Right lobe of liver (tissue), 6 donors: ENCODE results near the gene C20orf141. TPM values are rescaled to one million over a fixed set of nuclear protein-coding genes. Genes with fewer than 3 reads are reported as not detected.

Experiments used
- ATAC-seq, 4 donors: fragments of 200-7000 bp; cut with Tn5 transposase; one replicate each; pipeline ENCODE4 v1.9.1; 2020; ENCODE audit warnings: mild to moderate bottlenecking in 4 of 4, moderate library complexity in 4 of 4
- DNase-seq, 3 donors: peaks; one replicate each; pipeline ENCODE4 v3.0.0-alpha.2; 2020
- H3K27ac ChIP-seq, 3 donors: fragments of 200-600 bp; one replicate each; pipeline ENCODE4 v1.8.0; 2022
- H3K27me3 ChIP-seq, 2 donors: fragments of 200-600 bp; one replicate each; pipeline ENCODE4 v1.8.0; 2022
- H3K36me3 ChIP-seq, 4 donors: fragments of 200-600 bp; sonication (generic) in 1 of 4; one replicate each; pipeline versions ENCODE4 v1.5.1 to v1.8.0; 2017 to 2022; ENCODE audit warnings: control low read depth in 1 of 4
- H3K4me1 ChIP-seq, 4 donors: fragments of 200-600 bp; sonication (generic) in 1 of 4; one replicate each; pipeline versions ENCODE4 v1.5.1 to v1.8.0; 2017 to 2022; ENCODE audit warnings: control low read depth in 1 of 4
- H3K4me3 ChIP-seq, 3 donors: fragments of 200-600 bp; one replicate each; pipeline ENCODE4 v1.8.0; 2022
- H3K9me3 ChIP-seq, 4 donors: fragments of 200-600 bp; sonication (generic) in 1 of 4; one replicate each; pipeline versions ENCODE4 v1.5.1 to v1.8.0; 2017 to 2022; ENCODE audit warnings: control low read depth in 1 of 4
- CTCF ChIP-seq, 4 donors: fragments of 200-600 bp in 3 of 4; fragments of 450-650 bp in 1 of 4; IDR thresholded peaks; one replicate each; pipeline versions ENCODE4 v1.5.1 to v1.8.0; 2016 to 2022; ENCODE audit warnings: antibody characterized with exemption in 4 of 4, mild to moderate bottlenecking in 2 of 4
- POLR2A ChIP-seq: fragments of 450-650 bp; IDR thresholded peaks from one replicate; pipeline ENCODE4 v1.6.1; 2017; ENCODE audit warnings: antibody characterized with exemption, mild to moderate bottlenecking
- WGBS: methylation state at CpG from one replicate; pipeline ENCODE4 v1.1.6; 2018; ENCODE audit warnings: low coverage, low lambda C conversion rate; ENCODE audit not compliant: insufficient coverage; ENCODE audit errors: missing lambda C conversion rate; 5-methylcytosine and 5-hydroxymethylcytosine counted together
- intact Hi-C, 2 donors: fragments of 100-400 bp; cut with DNase I; formaldehyde crosslinking; loops; one replicate each; pipeline versions ENCODE4 v1.11.2 to v1.14.1; 2022
- total RNA-seq, 6 experiments: library from RNA; depleted of rRNA in 2 of 6; stranded (reverse); fragments of >200 nt in 2 of 6; fragmentation: NEBNext Ultra II Directional in 3 of 6; extraction: Animal tissue kit (Norgen Biotek cat#: 25700) in 3 of 6; gene quantifications; one replicate each; pipeline versions ENCODE4 v1.1.0 to v1.2.4, GENCODE V29; 2016 to 2023
- donor health status: DM: no; HTN: yes; CAD: no.
- donor health status: DM: no; HTN: no; CAD: no.
- donor health status: DM: no; HTN: no; CAD: no.
- donor health status: DM: no; HTN: yes; CAD: no.
- donor health status: DM: no; HTN: yes; CAD: no.

C20orf141 gene
- total RNA-seq, 6 experiments from 2014 or later: not detected

DNA sequence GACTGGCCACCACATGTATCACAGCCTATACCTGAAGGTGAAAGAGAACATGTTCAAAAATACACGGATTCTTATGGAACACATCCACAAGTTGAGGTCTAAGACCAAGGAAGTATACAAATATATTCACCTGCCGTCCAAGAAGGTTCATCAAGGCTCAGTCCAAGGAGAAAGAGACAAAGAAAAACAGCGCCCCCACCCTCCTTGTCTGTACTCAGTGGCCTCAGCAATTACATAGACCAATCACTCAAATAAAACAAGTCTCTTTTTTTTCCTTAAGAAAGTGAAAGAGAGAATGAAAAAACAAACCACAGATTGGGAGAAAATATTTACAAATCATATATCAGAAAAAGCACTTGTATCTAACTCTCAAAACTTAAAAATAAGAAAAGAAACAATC lies 33.8 kb upstream of the C20orf141 start:
- Histone ChIP-seq H3K36me3 (no peaks in the 10 kb centered on the region), H3K27me3 (no peaks in the 10 kb centered on the region), H3K4me3 (no peak overlapping the region), H3K27ac (no peak overlapping the region), H3K4me1 (no peaks in the 10 kb centered on the region), H3K9me3 (peaks cover 0 to 5% (median 0%) of the 10 kb centered on the region in 4 donors)
- TF ChIP-seq POLR2A (no peak), CTCF (IDR thresholded peaks at IDR 0.05) (no peak)
- intact Hi-C loops: no loop called here
- WGBS: 15% methylated on average over 3 of the region's 3 CpGs
- DNase-seq (no peak), ATAC-seq (no peak)

- intact Hi-C loops: no loop called here
- Histone ChIP-seq H3K36me3 (no peaks in the 10 kb centered on the region), H3K9me3 (no peaks in the 10 kb centered on the region), H3K27ac (no peak overlapping the region), H3K4me1 (no peaks in the 10 kb centered on the region), H3K27me3 (no peaks in the 10 kb centered on the region), H3K4me3 (no peak overlapping the region)
- TF ChIP-seq POLR2A (no peak), CTCF (IDR thresholded peaks at IDR 0.05) (no peak)
- ATAC-seq: no peak
- 65% methylated on average over 6 of the region's 6 CpGs for whole genome bisulfite sequencing
- no peak for DNase-seq
Measured at GRCh38 chr20:2783908-2784566, 30.8 kb upstream of the C20orf141 start.

DNA sequence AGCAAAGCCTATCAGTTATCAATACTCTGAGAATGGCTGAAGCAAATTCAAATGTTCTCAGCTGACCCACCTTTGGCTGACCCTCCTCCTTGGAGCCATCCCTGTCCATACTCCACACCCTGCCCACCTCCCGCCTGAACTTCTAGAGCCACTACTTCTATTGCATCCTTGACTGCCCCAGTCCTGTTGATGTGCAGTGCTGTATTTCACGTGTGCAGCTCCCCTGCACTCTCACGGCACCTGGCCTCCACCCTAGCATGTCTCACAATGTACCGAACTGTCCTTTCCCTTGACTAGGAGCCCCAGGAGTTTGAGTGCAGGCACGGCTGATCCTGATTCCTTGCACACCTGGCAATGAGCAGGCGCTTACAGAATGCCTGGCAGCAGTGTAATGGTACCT lies 21.3 kb upstream of the C20orf141 start:
- no peak for TF ChIP-seq POLR2A
- TF ChIP-seq CTCF (IDR thresholded peaks at IDR 0.05): no peak
- no peaks in the 10 kb centered on the region for H3K36me3 ChIP-seq
- DNase-seq (no peak), ATAC-seq (no peak)
- WGBS: 68% methylated on average over 2 of the region's 6 CpGs
- no peak overlapping the region for H3K4me3 ChIP-seq
- no peaks in the 10 kb centered on the region for H3K27me3 ChIP-seq
- H3K27ac ChIP-seq: no peak overlapping the region
- H3K4me1 ChIP-seq: no peaks in the 10 kb centered on the region
- intact Hi-C loops: no loop called here
- no peaks in the 10 kb centered on the region for H3K9me3 ChIP-seq

- TF ChIP-seq CTCF (IDR thresholded peaks at IDR 0.05) (no peak), POLR2A (no peak)
Measured at GRCh38 chr20:2794202-2794748, 20.5 kb upstream of the C20orf141 start.

More at GRCh38 chr20:2794202-2794748, 20.5 kb upstream of the C20orf141 start:
- Histone ChIP-seq H3K4me1 (no peaks in the 10 kb centered on the region), H3K9me3 (no peaks in the 10 kb centered on the region), H3K4me3 (no peak overlapping the region), H3K36me3 (no peaks in the 10 kb centered on the region), H3K27ac (no peak overlapping the region), H3K27me3 (no peaks in the 10 kb centered on the region)
- intact Hi-C loops: no loop called here
- 62% methylated on average over 14 of the region's 23 CpGs for WGBS
- DNase-seq (no peak), ATAC-seq (no peak)
